IPS DF 19.7 (cell line): ENCODE data around the gene PIGH.
"Not testable (repeated sequence)": the region's sequence is repeated elsewhere in the genome, so short reads cannot be mapped to it uniquely, and the experiment has no call there.

Experiments
- DNase-seq: peaks from one replicate; pipeline ENCODE4 v3.0.0-alpha.2; 2013; ENCODE audit warnings: low read depth, low spot score

The PIGH gene, protein sequence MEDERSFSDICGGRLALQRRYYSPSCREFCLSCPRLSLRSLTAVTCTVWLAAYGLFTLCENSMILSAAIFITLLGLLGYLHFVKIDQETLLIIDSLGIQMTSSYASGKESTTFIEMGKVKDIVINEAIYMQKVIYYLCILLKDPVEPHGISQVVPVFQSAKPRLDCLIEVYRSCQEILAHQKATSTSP

DNA sequence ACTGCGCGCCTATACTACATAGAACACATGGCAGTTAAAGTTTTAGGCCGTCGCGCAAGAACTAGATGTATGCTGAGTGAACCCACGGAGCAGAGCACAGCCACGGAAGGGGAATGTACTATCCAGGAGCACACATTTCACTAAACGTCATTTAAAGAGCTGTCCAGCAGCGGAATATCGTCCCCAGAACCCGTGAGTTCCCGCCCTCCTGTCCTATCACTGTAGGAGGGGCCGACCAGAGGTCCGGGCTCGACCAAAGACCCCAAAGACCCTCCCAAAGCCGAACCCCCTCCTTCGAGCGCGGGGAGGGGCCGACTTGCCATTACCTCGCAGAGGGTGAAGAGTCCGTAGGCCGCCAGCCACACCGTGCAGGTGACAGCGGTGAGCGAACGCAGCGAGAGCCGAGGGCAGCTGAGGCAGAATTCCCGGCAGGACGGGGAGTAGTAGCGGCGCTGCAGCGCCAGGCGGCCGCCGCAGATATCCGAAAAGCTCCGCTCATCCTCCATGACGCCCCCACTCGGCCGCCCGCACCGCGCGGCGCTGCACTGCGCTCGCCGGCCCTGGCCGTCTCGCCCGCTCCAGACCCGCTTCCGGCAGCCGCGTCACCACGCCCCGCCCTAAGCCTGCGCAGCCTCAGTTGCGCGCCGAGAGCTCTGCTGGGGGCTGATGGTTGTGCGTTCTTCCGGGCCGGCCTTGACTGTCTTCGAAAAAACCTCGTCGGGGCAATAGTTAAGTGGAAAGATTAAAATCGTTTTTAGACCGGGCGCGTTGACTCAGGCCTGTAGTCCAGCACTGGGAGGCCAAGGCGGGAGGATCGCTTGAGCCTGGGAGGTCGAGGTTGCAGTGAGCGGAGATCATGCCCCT, at the start of gene PIGH:
Gene PIGH, minus strand, starts transcription at position 571 of the 864 bp plus-strand sequence. Its CDS starts 65 bp downstream, at position 506.
- no peak for DNase-seq

DNA sequence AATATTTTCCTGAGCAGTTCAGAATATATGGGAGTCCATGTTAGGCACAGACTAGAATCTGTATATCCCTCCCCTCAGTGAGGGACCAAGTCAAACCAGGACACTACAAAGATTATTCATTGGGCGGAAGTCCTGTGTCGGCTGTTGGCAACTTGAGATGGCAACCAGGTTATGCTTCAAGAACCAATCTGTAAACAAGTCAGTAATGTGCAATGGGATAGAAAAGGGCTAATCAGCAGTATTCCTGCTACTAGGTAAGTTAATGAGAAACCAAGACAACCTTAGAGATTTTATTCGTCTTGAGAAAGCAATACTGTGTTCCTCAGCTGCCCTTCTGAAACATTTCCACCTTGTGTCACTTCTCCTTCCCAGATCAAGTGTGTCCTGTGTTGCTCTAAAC, 46.1 kb upstream of the PIGH start:
- DNase-seq = no peak

DNA sequence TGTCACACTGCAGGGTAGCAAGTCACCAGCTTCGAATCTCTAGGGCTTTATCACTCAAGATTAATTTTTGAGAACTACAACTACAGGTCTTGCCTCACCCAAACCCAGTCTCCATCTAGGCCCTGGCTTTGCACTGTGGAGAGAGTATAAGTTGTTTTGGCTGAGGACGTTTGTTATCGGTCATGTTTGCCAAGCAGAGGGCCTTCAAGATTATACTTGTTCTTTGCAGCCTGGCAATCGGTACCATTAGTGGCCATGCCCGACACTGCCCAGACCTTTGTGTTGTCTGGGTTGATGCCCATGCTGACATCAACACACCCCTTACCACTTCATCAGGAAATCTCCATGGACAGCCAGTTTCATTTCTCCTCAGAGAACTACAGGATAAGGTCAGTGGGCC, 45.3 kb upstream of the PIGH start:
- no peak for DNase-seq

DNA sequence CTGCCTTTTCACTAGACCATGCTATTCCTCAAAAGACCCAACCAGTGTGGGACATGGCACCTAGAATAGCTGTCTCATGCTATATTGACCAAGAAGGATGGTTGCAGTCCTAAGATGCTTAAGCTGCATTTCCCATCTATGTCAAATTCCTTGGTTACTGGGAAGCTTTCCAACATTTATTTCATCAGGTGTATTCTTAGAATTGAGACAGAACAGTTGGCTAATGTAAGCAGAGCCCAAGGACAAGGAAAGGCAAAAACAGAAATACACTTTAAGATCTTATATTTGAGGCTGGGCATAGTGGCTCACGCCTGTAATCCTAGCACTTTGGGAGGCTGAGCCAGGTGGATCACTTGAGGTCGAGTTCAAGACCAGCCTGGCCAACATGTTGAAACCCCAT, 44.4 kb upstream of the PIGH start:
- no peak for DNase-seq

DNA sequence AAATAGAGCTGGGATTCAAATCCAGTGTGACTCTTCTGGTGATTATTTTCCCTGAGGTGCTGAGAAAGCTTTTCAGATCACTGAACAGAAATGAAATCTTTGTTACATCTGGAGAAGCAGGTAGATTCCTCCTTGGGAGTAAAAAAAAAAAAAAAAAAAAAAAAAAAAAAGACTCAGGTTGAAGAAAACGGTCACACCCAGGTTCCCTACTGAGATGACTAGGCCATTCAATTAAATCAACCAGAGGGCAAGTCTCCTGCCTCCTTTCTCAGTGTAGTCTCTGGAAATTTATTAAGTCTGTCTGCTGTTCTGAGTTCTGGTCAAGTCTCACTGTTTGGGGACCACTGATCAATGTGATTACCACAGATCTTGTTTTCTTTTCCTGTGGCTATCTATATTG, 43.6 kb upstream of the PIGH start:
- DNase-seq = no peak

DNA sequence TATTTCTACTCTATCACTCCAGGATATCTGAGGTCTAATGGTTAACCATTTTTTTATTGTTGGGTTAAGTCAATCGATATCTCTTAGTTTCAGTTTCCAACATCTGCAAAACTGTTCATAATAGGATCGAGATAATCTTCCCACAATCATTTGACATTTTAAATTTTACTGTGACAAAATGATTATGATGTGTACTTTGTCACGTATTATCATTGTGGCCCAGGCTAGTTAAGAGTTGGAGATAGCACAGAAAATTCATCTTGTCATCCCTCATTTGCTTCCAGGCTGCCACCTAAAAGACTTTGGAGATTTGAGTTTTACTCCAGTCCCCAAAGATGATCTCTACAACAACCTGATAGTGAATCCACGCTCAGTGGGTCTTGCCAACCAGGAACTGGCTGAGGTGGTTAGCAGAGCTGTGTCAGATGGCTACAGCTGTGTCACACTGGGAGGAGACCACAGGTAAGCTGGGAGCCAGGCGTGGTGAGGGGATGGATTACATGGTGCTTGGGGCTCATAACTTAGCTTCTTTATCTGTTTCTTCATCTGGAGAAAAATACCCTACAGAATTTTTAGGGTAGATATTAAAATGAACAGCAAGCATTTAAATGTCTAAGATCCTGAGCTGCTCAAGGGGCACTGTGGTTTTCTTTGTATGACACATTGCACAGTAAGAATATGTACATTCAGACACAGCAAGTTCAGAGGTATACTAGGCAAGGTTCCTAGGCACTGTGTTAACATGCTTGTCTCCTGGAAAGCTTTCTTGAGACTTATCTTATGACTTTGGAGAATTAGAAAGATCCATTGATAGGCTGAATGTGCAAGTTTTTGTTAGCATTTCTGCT, 42.1 kb upstream of the PIGH start:
- no peak for DNase-seq

DNA sequence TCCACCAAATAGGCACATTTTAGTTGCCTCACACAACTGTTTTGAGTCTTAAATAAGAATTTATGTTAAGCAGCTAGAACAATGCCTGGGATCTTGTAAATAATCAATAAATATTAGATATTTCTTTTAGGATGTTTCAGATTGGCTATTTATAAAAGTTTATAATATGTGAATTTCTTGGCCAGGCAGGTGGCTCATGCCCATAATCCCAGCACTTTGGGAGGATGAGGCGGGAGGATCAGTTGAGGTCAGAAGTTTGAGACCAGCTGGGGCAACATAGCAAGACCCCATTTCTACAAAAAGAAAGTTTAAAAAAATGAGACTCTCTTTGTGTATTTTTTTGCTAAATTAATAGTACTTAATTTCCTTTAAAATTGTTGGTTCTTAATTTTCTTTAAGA, 41.4 kb upstream of the PIGH start:
- no peak for DNase-seq

DNA sequence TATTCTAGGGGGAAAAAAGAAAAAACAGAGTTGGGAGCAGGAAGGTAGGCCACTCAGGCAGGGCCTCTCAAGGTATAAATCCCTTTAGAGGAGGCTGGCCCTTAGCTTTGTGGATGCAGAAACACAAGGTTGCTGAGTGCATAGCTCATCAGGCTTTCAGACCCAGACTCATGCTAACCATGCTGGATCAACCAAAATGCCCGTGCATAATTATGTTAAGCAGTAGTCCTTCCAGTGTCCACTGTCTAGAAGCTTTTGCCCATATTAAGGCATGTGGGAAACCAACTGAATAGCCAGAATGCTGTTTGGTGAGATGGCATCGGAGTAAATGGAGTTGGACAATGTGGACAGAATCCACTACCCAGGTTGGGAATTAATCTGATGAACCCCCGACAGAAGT, 38.6 kb upstream of the PIGH start:
- DNase-seq = no peak

DNA sequence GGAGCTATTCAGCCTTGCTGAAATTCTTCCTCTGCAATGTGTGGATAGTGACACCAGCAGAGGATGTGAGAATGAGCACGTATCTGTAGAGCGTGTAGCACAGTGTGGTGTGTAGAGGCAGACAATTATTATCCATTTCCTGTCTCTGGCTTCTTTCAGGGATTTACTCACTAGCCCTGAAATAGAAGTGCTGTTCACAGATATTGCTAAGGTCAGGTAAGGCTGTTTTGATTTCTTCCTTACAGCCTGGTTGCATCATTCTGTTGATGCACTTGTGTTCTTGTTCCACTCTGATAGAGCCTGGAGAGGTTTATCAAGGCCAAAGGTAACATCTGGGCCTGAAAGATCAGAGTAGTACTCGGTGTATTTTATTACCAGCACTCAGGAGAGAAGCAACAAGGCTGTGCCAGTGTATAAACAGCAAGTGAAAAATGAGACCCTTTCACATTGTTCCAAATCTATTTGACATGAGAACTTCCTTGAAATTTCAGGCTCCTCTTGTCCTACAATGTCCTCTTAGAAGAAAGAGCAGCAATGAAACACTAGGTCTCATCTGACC, 36.4 kb upstream of the PIGH start:
- DNase-seq = no peak

DNA sequence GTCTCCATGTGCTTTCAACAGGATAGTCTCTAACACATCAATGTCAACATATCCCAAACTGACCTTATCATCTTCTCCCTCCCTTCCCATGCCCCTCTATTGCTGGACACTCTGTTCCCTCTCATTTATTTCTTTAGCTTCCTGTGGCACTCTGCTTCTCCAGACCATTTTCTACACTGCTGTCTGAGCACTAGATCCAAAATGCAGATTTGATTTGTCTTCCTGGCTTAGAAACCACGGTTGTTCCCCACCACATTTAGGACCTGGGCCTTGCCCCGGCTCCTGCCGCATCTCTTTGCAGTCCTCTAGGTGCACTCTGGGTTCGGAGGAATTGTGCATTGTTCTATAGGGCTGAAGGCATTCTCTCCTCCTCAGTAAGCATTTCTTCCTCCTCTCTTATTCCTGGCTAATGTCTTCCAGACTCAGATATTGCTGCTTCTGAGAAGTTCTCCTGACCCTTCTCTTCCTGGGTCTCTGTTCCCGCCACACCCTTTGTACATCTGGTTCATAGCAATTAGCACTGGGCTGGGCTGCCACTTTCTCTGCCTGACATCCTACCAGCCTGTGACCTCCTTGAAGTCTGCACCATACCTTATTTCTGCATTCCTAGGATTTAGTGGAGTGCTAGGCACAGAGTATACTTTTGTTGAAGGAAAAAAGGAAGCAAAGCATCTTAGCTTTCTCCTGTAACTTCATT, 33.5 kb upstream of the PIGH start:
- DNase-seq = no peak

DNA sequence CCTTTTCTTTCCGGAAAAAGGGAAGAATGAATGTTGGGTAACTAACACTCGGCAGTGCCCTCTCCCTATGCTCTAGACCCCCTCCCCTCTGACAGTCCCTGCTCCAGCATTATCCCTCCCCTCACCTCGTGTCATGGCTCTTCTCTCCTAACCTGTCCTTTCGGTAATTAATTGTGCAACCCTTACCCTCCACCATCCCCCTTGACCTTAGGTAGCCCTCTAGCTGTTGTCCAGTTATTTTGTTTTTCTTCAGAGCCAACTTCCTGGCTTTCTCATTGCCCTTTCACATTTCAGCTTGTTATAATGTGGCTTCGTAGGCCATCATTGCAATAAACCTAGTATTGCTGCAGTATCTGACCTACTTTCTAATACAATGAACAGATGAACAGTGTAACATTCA, 30.9 kb upstream of the PIGH start:
- no peak for DNase-seq

DNA sequence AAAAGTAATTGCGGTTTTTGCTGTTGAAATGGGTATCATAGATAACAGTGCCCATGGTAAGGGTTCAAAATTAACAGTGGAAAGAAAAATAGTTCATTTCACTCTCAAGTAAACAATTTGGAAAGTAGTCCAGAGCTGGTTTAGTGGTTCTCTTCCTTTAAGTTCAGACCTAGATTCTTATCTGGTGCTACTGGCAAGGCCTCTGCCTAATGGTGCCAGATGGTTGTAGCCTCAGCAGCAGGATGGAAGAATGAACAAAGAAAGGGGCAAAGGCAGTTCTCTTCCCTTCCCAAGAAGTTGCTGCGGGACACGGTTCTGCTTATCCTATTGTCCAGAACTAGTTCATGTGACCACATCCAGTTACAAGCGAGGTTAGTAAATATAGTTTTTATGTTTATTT, 30.1 kb upstream of the PIGH start:
- DNase-seq = no peak

DNA sequence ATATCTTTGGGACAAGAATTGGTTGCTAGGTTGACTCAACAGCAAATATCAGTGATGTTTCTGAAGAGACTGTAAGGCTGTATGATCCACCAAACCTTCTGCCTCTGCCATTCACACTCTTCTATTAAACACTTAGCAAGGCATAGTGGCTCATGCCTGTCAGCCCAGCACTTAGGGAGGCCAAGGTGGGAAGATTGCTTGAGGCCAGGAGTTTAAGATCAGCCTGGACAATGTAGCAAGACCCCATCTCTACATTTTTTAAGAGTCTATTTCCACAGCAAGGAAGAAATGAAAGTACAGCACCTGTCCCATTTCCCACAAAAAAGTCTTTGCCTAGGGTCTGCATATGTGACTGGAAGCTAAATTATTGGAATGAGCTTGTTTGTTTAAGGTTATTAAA, 27.5 kb upstream of the PIGH start:
- no peak for DNase-seq

DNA sequence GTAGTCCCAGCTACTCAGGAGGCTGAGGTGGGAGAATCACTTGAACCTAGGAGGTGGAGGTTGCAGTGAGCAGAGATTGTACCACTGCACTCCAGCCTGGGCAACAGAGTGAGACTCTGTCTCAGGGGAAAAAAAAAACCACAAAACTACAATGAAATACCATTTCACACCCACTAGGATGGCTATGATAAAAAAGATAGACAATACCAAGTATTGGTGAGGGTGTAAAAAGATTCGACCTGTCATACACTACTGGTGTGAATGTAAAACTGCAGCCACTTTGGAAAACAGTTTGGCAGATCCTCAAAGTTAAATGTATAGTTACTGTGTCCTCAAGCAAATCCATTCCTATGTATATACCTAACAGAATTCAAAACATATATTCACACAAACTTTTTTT, 26.1 kb upstream of the PIGH start:
- not testable (repeated sequence) for DNase-seq

DNA sequence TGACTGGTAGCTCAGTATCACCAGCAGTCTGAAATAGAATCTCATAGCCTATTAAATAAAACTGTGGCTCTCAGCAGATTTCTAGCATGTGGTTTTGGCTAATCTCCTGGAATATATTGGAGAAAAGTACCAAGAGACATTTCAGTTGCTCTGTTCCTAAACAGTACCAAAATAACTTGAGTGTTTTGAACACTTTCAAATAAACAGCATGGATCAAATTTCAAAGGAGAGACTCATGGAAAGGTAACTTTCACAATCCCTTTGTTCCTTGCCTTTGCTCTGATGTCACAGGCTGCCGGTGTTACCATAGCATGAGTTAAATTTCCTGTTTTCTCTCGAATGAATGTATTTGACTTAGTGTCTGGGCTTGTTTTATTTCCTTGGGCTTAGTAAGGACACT, 23.0 kb upstream of the PIGH start:
- DNase-seq = no peak

DNA sequence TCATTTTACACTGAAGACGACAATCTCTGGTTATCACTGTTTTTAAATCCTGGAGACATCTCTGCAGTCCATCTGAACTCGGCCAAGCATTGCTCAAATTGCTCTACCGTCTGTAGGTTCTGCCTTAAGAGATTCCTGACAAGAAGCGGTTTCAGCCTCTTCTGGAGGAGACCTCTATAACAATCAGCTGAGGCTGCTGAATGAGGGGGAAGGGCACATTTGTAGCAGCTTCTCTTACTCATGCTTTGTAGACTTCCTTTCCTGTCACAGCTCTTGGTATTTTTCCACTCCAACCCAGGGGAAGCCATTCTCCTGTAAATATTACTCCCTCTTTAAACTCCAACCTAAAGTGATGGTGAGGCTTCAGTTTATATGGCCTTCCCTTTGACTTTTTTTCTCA, 22.6 kb upstream of the PIGH start:
- DNase-seq = no peak

DNA sequence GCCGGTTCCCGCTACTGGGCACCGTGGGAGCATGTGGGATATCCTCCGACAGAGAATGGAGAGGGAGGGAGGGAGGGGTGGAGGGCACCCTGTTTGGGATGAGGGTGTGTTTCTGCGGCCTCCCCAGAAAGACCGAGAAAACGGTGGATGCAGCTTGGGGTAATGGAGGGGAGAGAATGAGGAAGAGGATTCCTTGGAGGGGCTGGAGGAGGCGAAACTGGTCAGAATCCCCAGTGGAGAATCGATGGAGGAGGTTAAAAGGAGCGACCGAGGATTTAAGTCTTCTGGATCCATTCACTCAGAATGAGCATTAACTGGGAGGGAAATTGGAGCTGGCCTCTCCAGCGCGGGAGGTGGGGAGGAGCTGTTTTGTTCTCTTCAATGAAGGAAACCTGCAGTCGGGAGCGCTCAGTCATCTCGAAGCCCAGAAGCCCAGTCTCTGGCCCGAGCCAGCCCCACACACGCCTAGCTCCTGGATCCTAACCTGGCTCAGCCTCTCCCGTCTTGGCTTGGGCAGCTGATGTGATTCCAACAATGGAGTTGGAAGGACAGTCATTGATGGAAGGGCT, 20.2 kb upstream of the PIGH start:
- DNase-seq = no peak

DNA sequence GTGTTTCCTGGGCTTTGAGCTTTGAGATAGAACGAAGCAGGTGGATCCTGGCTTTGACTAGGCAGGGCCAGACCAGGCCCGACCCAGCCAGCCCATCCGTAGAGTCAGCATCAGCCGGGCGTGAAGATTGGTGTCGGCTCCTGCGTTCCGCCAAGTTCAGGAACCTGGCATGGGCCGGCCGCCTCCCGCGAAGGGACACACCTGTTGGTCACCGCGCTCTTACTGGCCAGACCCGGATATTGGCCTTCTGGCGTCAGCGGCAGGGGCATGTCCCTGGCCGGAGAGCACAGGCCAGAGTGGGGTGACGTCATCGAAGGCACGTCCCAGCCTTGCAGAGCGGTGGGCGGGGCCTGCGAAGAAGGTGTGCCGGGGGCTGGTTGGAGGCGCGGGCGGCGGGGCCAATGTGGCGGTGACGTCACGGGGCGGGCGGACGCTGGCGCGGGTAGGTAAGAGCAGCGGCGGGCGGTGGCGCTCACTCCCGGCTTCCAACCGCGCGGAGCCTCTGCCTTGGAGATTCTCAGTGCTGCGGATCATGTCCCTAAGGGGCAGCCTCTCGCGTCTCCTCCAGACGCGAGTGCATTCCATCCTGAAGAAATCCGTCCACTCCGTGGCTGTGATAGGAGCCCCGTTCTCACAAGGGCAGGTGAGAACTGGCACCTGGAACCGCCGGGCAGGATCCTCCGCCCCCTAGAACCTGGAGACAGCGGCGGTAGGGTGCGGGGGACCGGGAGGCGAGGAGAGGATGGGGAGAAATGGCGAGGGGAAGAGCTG, 19.6 kb upstream of the PIGH start, which contains the start of gene ARG2:
Gene ARG2, plus strand, starts transcription at position 475 of the 771 bp plus-strand sequence. Its CDS starts 58 bp downstream, at position 533.
- DNase-seq = peak; percentile 87

DNA sequence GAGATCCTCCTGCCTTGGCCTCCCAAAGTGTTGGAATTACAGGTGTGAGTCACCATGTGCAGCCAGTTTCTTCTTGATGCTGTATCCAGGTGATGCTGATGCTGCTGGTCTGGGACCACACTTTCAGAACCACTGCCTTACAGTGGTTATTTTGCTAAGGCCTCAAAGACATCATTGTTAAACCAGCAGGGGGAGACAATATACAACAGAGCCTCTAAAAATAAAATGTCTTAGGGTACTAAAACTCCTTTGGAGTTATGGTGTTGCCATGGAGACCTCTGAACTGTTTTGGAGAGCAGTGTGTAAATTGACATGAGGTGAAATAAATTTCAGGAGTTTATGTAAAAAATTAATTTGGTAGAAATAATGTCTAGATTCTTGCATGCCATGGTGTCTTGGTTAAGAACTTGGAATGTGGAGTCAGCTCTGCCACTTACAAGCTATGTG, 18.6 kb upstream of the PIGH start:
- no peak for DNase-seq

DNA sequence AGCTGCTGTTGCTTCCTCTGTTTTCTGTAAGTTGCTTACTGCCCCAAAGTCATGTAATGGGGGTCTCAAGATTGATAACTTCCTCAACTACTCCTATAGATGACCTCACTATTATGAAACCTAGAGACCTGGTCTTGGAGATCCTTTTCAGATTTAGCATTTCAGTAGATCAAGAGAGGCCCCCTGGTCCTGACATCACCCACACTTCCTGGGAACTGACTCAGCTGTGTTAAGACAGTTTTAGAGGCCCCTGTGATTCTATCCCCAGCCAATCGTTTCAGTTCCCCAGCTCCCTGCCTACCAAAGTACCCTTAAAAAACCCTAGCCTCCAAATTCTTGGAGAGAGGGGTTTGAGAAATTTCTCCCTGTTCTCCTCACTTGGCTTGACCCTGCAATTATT, 10.4 kb upstream of the PIGH start:
- no peak for DNase-seq
